A673 (cell line): ENCODE measurements around the gene PPCDC. TPM values are rescaled to one million over a fixed set of nuclear protein-coding genes. Genes with fewer than 3 reads are reported as not detected.

Experiments
- BruUV-seq: library from RNA; stranded (reverse); fragments of 400-500 nt; replicated peaks from 2 replicates; lab custom pipeline; 2021; lab: Mats Ljungman, UMichigan
- CTCF ChIA-PET: fragments of 300-600 bp; sonication (Branson Sonifier 250); formaldehyde crosslinking; loops from one replicate; lab custom pipeline; 2022; ENCODE audit warnings: antibody characterized with exemption; lab: Charles Lee
- POLR2A ChIA-PET: fragments of 300-600 bp; sonication (Branson Sonifier 250); formaldehyde crosslinking; loops from one replicate; lab custom pipeline; 2022; ENCODE audit warnings: antibody characterized with exemption; ENCODE audit not compliant: low non-redundant PET; lab: Charles Lee
- DNase-seq: peaks from one replicate; pipeline ENCODE4 v3.0.0-alpha.2; 2015; ENCODE audit warnings: low spot score
- H3K27ac ChIP-seq: fragments of 200-600 bp; sonication (generic); 2 replicates; pipeline ENCODE4 v1.5.1; 2016; ENCODE audit warnings: mixed run types, low read depth, mild to moderate bottlenecking, mixed read lengths, antibody characterized with exemption, low read length; ENCODE audit not compliant: poor library complexity, severe bottlenecking
- H3K27me3 ChIP-seq: fragments of 200-600 bp; sonication (generic); replicated peaks from 2 replicates; pipeline ENCODE4 v1.6.1; 2017; ENCODE audit warnings: mixed run types, low read depth, mild to moderate bottlenecking, mixed read lengths, antibody characterized with exemption, low read length; ENCODE audit not compliant: insufficient read depth, poor library complexity
- H3K36me3 ChIP-seq: fragments of 200-600 bp; sonication (generic); 2 replicates; pipeline ENCODE4 v1.6.1; 2016; ENCODE audit warnings: mixed run types, mild to moderate bottlenecking, mixed read lengths, antibody characterized with exemption, low read length; ENCODE audit not compliant: insufficient read depth, poor library complexity, severe bottlenecking
- H3K4me1 ChIP-seq: fragments of 200-600 bp; sonication (generic); 2 replicates; pipeline ENCODE4 v1.6.1; 2017; ENCODE audit warnings: mixed run types, mild to moderate bottlenecking, mixed read lengths, antibody characterized with exemption, low read length; ENCODE audit not compliant: insufficient read depth, poor library complexity, severe bottlenecking
- H3K4me3 ChIP-seq: fragments of 200-600 bp; sonication (generic); 2 replicates; pipeline ENCODE4 v1.5.1; 2016; ENCODE audit warnings: low read depth, mixed run types, mild to moderate bottlenecking, mixed read lengths, low read length; ENCODE audit not compliant: poor library complexity, severe bottlenecking
- H3K9me3 ChIP-seq: fragments of 200-600 bp; sonication (generic); 2 replicates; pipeline ENCODE4 v1.6.1; 2016; ENCODE audit warnings: mixed run types, low read depth, mild to moderate bottlenecking, mixed read lengths, antibody characterized with exemption, low read length; ENCODE audit not compliant: poor library complexity, severe bottlenecking
- EZH2 ChIP-seq: fragments of 200-600 bp; sonication (generic); IDR thresholded peaks from 2 replicates; pipeline ENCODE4 v1.6.1; 2017; ENCODE audit warnings: borderline replicate concordance, low read depth, mild to moderate bottlenecking, mixed read lengths, antibody characterized with exemption, low read length; ENCODE audit not compliant: poor library complexity, severe bottlenecking
- intact Hi-C: fragments of 100-400 bp; cut with micrococcal nuclease; formaldehyde crosslinking; loops from one replicate; pipeline ENCODE4 v1.10.0; 2022; ENCODE audit not compliant: unreplicated experiment
- total RNA-seq: library from RNA; stranded (reverse); gene quantifications from 2 replicates; pipeline ENCODE4 v1.2.3, GENCODE V29; 2021
- TF ChIP-seq, protein P1 (sequence below): fragments of 300-800, 200-600 bp; sonication (generic); conservative IDR thresholded peaks from 2 replicates; pipeline ENCODE4 v1.5.1; 2017; ENCODE audit warnings: low read depth, mild to moderate bottlenecking, antibody characterized with exemption, low read length, moderate library complexity, mixed read lengths

The PPCDC gene
- total RNA-seq, 1 experiment from 2014 or later: 13.3 TPM

DNA sequence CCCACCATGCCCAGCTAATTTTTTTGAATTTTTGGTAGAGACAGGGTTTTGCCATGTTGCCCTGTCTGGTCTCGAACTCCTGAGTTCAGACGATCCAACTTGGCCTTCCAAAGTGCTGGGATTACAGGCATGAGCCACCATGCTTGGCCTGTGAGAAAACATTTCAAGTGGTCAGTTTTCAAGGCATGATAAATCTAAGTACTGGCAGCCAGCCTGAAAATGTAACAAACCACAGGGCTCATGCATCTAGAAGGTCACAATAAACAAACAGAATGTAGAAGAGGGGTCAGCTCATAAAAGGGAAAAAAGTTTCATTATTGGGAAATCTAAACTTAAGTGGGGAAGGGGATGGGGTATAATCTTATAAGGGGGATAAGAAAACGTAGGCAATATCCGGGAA, 39.9 kb downstream of the PPCDC start:
- CTCF ChIA-PET: no interaction called here
- POLR2A ChIA-PET: no interaction called here

DNA sequence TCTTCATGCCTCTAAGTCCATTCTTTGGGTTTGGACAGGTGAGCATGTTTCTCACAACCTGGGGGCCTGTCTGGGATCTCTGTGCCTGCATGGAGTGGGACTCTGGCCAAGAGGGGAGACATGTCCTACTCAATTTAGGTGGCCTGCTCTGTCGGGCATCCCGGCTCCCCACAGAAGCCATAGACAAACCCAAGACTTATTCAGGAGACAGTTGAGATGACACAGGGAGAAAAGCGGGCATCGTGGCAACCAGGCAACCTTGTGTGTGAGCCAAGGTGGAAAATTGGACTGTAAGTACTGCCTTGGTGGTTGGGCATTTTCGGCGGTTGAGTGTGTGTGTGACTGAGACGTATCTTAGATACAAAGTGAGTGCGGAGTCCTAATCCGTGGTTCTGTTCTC, 40.5 kb downstream of the PPCDC start:
- no peak overlapping the region for H3K4me3 ChIP-seq
- BruUV-seq: no TSS peak
- no peak for TF ChIP-seq EZH2
- TF ChIP-seq, protein P1, sequence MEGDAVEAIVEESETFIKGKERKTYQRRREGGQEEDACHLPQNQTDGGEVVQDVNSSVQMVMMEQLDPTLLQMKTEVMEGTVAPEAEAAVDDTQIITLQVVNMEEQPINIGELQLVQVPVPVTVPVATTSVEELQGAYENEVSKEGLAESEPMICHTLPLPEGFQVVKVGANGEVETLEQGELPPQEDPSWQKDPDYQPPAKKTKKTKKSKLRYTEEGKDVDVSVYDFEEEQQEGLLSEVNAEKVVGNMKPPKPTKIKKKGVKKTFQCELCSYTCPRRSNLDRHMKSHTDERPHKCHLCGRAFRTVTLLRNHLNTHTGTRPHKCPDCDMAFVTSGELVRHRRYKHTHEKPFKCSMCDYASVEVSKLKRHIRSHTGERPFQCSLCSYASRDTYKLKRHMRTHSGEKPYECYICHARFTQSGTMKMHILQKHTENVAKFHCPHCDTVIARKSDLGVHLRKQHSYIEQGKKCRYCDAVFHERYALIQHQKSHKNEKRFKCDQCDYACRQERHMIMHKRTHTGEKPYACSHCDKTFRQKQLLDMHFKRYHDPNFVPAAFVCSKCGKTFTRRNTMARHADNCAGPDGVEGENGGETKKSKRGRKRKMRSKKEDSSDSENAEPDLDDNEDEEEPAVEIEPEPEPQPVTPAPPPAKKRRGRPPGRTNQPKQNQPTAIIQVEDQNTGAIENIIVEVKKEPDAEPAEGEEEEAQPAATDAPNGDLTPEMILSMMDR: no peak
- H3K27me3 ChIP-seq: no peaks in the 10 kb centered on the region
- intact Hi-C loops: no loop called here
- ChIA-PET CTCF (no interaction called here), POLR2A (no interaction called here)
- no peak for DNase-seq
- H3K36me3 ChIP-seq: no peaks in the 10 kb centered on the region
- H3K9me3 ChIP-seq: no peaks in the 10 kb centered on the region
- H3K4me1 ChIP-seq: no peaks in the 10 kb centered on the region
- no peak overlapping the region for H3K27ac ChIP-seq

More for the DNA sequence above, 39.9 kb downstream of the PPCDC start:
- no peaks in the 10 kb centered on the region for H3K27me3 ChIP-seq
- H3K27ac ChIP-seq: no peak overlapping the region
- no peak for DNase-seq
- H3K9me3 ChIP-seq: no peaks in the 10 kb centered on the region
- TF ChIP-seq, protein P1: no peak
- TF ChIP-seq EZH2: no peak
- no TSS peak for BruUV-seq
- H3K4me1 ChIP-seq: no peaks in the 10 kb centered on the region
- intact Hi-C loops: no loop called here
- H3K4me3 ChIP-seq: no peak overlapping the region
- H3K36me3 ChIP-seq: no peaks in the 10 kb centered on the region

DNA sequence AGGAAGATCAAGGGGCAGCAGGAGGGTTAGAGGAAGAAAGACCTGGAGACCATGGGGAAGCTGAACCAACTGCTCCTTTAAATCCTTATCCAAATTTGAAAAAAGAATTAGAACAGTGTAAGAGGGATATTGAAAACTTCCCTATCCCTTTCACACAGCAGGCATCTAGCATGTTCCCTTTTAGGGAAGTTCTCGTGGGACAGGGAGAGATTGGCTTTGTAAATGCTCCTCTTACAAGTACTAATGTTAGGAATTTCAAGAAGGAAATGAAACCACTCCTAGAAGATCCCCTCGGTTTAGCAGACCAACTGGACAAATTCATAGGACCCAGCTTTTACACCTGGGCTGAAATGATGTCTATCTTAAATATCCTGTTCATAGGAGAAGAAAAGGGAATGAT, 41.5 kb downstream of the PPCDC start:
- Histone ChIP-seq H3K4me3 (no peak overlapping the region), H3K27ac (no peak overlapping the region), H3K9me3 (no peaks in the 10 kb centered on the region), H3K27me3 (no peaks in the 10 kb centered on the region), H3K36me3 (no peaks in the 10 kb centered on the region), H3K4me1 (no peaks in the 10 kb centered on the region)
- TF ChIP-seq EZH2: no peak
- TF ChIP-seq, protein P1: no peak
- CTCF ChIA-PET: no interaction called here
- POLR2A ChIA-PET: no interaction called here
- BruUV-seq: no TSS peak
- intact Hi-C loops: no loop called here
- DNase-seq: no peak
